DMS153 treated with DMSO at 0.1 percent for 48 hours (cell line): ENCODE measurements around the gene SH3PXD2B.
"Not testable (repeated sequence)": the region's sequence is repeated elsewhere in the genome, so short reads cannot be mapped to it uniquely, and the experiment has no call there.

Experiments used
- DNase-seq: peaks from one replicate; lab custom pipeline; 2025; ENCODE audit not compliant: unreplicated experiment; lab: John Stamatoyannopoulos, UW

The SH3PXD2B gene

GRCh38 chr5:172420235-172420939, 33.9 kb downstream of the SH3PXD2B start:
- peak; percentile 49 for DNase-seq

GRCh38 chr5:172418862-172419814, 35.2 kb downstream of the SH3PXD2B start:
- DNase-seq, result no peak

- no peak for DNase-seq
Observed at GRCh38 chr5:172417983-172418630, 36.2 kb downstream of the SH3PXD2B start.

GRCh38 chr5:172417130-172417841, 37.0 kb downstream of the SH3PXD2B start:
- DNase-seq, result no peak

- no peak for DNase-seq
Observed at GRCh38 chr5:172415362-172416275, 38.7 kb downstream of the SH3PXD2B start.

GRCh38 chr5:172414531-172415361, 39.6 kb downstream of the SH3PXD2B start:
- DNase-seq, result no peak

GRCh38 chr5:172413601-172414171, 40.6 kb downstream of the SH3PXD2B start:
- DNase-seq, result no peak

- DNase-seq, result no peak
Observed at GRCh38 chr5:172412724-172413286, 41.5 kb downstream of the SH3PXD2B start.

- no peak for DNase-seq
Observed at GRCh38 chr5:172411484-172412072, 42.7 kb downstream of the SH3PXD2B start.

GRCh38 chr5:172410662-172411483, 43.5 kb downstream of the SH3PXD2B start:
- no peak for DNase-seq

GRCh38 chr5:172410160-172410559, 44.2 kb downstream of the SH3PXD2B start:
- no peak for DNase-seq

GRCh38 chr5:172409477-172409876, 44.8 kb downstream of the SH3PXD2B start:
- DNase-seq, result not testable (repeated sequence)

- DNase-seq, result no peak
Observed at GRCh38 chr5:172407822-172408221, 46.5 kb downstream of the SH3PXD2B start.

GRCh38 chr5:172407241-172407691, 47.1 kb downstream of the SH3PXD2B start:
- no peak for DNase-seq

- no peak for DNase-seq
Observed at GRCh38 chr5:172405226-172406107, 48.9 kb downstream of the SH3PXD2B start.

GRCh38 chr5:172404746-172405145, 49.6 kb downstream of the SH3PXD2B start:
- DNase-seq, result no peak
